ENCODE data around the gene CDK5. TPM values are rescaled to one million over a fixed set of nuclear protein-coding genes. Genes with fewer than 3 reads are reported as not detected.

Gene CDK5
- polyA plus RNA-seq, 1 donor: 12.8 TPM

GRCh38 chr7:151056666-151057505 is 811 bp downstream of the CDK5 start:
- WGBS (ENCODE audit: insufficient coverage, low lambda C conversion rate): no CpG with 5 or more reads among the region's 29 CpGs
- Histone ChIP-seq H3K4me3 (ENCODE audit: low read length) (peak overlapping the region; percentile 89), H3K36me3 (ENCODE audit: control insufficient read depth, insufficient read depth, low read length) (peaks cover 5% of the 10 kb centered on the region), H3K27me3 (ENCODE audit: control insufficient read depth, insufficient read depth, low read length) (no peaks in the 10 kb centered on the region), H3K4me1 (ENCODE audit: control insufficient read depth, insufficient read depth, low read length) (peaks cover 39% of the 10 kb centered on the region), H3K27ac (ENCODE audit: low read length) (no peak overlapping the region), H3K9me3 (ENCODE audit: control insufficient read depth, low read depth, low read length) (no peaks in the 10 kb centered on the region)
- DNase-seq: peak in 1 of 2 donors; percentile 57

DNA sequence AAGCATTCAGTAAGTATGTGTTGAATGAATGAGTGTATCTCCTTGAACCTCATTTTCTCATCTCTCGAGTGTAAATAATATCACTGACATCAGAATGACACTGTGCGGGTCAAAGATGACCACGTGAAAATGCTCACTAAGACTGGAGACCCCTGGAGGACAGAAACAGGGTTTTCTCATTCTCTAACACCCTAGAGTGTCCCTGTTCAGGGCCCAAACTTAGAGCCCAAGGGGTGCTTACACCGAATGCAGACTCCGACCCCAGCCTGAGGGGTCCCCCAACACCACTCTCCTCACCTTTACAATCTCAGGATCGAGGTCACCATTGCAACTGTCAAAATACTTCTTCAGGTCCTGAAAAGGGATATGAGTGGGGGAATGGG is 1.4 kb downstream of the CDK5 start:
- DNase-seq: no peak
- Histone ChIP-seq H3K4me1 (ENCODE audit: control insufficient read depth, insufficient read depth, low read length) (peaks cover 33% of the 10 kb centered on the region), H3K27me3 (ENCODE audit: control insufficient read depth, insufficient read depth, low read length) (no peaks in the 10 kb centered on the region), H3K27ac (ENCODE audit: low read length) (no peak overlapping the region), H3K4me3 (ENCODE audit: low read length) (no peak overlapping the region), H3K36me3 (ENCODE audit: control insufficient read depth, insufficient read depth, low read length) (peaks cover 5% of the 10 kb centered on the region), H3K9me3 (ENCODE audit: control insufficient read depth, low read depth, low read length) (no peaks in the 10 kb centered on the region)
- WGBS (ENCODE audit: insufficient coverage, low lambda C conversion rate): no CpG with 5 or more reads among the region's 6 CpGs

DNA sequence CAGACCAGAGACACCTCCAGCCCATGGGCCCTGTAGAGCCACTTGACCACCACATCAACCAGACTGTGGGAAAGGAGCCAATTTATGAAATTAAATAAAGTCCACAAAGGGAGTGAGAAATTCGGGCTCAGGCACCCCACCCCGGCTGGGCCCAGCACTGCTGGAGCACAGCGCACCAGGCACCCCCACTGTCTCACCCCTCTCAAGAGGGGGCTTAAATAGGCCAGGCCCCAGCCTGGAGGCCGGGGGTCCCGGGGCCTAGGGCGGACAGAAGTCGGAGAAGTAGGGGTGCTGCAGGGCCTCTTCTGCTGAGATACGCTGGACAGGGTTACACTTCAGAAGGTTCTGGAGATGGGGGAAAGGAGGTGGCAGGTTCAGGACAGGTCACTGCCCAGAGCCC is 3.9 kb downstream of the CDK5 start:
- DNase-seq: no peak
- Histone ChIP-seq H3K27ac (ENCODE audit: low read length) (no peak overlapping the region), H3K9me3 (ENCODE audit: control insufficient read depth, low read depth, low read length) (no peaks in the 10 kb centered on the region), H3K4me3 (ENCODE audit: low read length) (no peak overlapping the region), H3K36me3 (ENCODE audit: control insufficient read depth, insufficient read depth, low read length) (peaks cover 5% of the 10 kb centered on the region), H3K27me3 (ENCODE audit: control insufficient read depth, insufficient read depth, low read length) (peaks cover 19% of the 10 kb centered on the region), H3K4me1 (ENCODE audit: control insufficient read depth, insufficient read depth, low read length) (peaks cover 21% of the 10 kb centered on the region)
- no CpG with 5 or more reads among the region's 8 CpGs for WGBS (ENCODE audit: insufficient coverage, low lambda C conversion rate)

GRCh38 chr7:151053096-151053495 is 4.6 kb downstream of the CDK5 start:
- H3K9me3 ChIP-seq (ENCODE audit: control insufficient read depth, low read depth, low read length): no peaks in the 10 kb centered on the region
- H3K27ac ChIP-seq (ENCODE audit: low read length): no peak overlapping the region
- H3K27me3 ChIP-seq (ENCODE audit: control insufficient read depth, insufficient read depth, low read length): peaks cover 19% of the 10 kb centered on the region
- DNase-seq: no peak
- H3K4me1 ChIP-seq (ENCODE audit: control insufficient read depth, insufficient read depth, low read length): peaks cover 14% of the 10 kb centered on the region
- no peak overlapping the region for H3K4me3 ChIP-seq (ENCODE audit: low read length)
- WGBS (ENCODE audit: insufficient coverage, low lambda C conversion rate): no CpG with 5 or more reads among the region's 4 CpGs
- H3K36me3 ChIP-seq (ENCODE audit: control insufficient read depth, insufficient read depth, low read length): peaks cover 5% of the 10 kb centered on the region

GRCh38 chr7:151051108-151051507 is 6.6 kb downstream of the CDK5 start:
- H3K4me3 ChIP-seq (ENCODE audit: low read length): no peak overlapping the region
- H3K4me1 ChIP-seq (ENCODE audit: control insufficient read depth, insufficient read depth, low read length): peaks cover 3% of the 10 kb centered on the region
- DNase-seq: peak; percentile 68 to 79
- WGBS (ENCODE audit: insufficient coverage, low lambda C conversion rate): no CpG with 5 or more reads among the region's 50 CpGs
- H3K27me3 ChIP-seq (ENCODE audit: control insufficient read depth, insufficient read depth, low read length): peaks cover 19% of the 10 kb centered on the region
- H3K9me3 ChIP-seq (ENCODE audit: control insufficient read depth, low read depth, low read length): no peaks in the 10 kb centered on the region
- peaks cover 10% of the 10 kb centered on the region for H3K36me3 ChIP-seq (ENCODE audit: control insufficient read depth, insufficient read depth, low read length)
- no peak overlapping the region for H3K27ac ChIP-seq (ENCODE audit: low read length)

GRCh38 chr7:151048911-151049463 is 8.7 kb downstream of the CDK5 start:
- H3K36me3 ChIP-seq (ENCODE audit: control insufficient read depth, insufficient read depth, low read length): peaks cover 22% of the 10 kb centered on the region
- H3K4me3 ChIP-seq (ENCODE audit: low read length): no peak overlapping the region
- H3K27me3 ChIP-seq (ENCODE audit: control insufficient read depth, insufficient read depth, low read length): peaks cover 19% of the 10 kb centered on the region
- no peak overlapping the region for H3K27ac ChIP-seq (ENCODE audit: low read length)
- WGBS (ENCODE audit: insufficient coverage, low lambda C conversion rate): no CpG with 5 or more reads among the region's 38 CpGs
- peaks cover 3% of the 10 kb centered on the region for H3K4me1 ChIP-seq (ENCODE audit: control insufficient read depth, insufficient read depth, low read length)
- no peaks in the 10 kb centered on the region for H3K9me3 ChIP-seq (ENCODE audit: control insufficient read depth, low read depth, low read length)
- no peak for DNase-seq

- H3K9me3 ChIP-seq (ENCODE audit: control insufficient read depth, low read depth, low read length): no peaks in the 10 kb centered on the region
- H3K27ac ChIP-seq (ENCODE audit: low read length): no peak within 1 kb of the TSS
- no peak for DNase-seq
- peaks cover 3% of the 10 kb centered on the region for H3K4me1 ChIP-seq (ENCODE audit: control insufficient read depth, insufficient read depth, low read length)
- peaks cover 19% of the 10 kb centered on the region for H3K27me3 ChIP-seq (ENCODE audit: control insufficient read depth, insufficient read depth, low read length)
- peaks cover 23% of the 10 kb centered on the region for H3K36me3 ChIP-seq (ENCODE audit: control insufficient read depth, insufficient read depth, low read length)
- H3K4me3 ChIP-seq (ENCODE audit: low read length): no peak within 1 kb of the TSS
- WGBS (ENCODE audit: insufficient coverage, low lambda C conversion rate): no CpG with 5 or more reads among the region's 22 CpGs
Observed at GRCh38 chr7:151047976-151048815, 9.5 kb downstream of the CDK5 start, which contains the start of gene ASIC3. TSS of gene ASIC3 (plus strand) at chr7:151048531. CDS start at chr7:151048886, 355 bp downstream.

DNA sequence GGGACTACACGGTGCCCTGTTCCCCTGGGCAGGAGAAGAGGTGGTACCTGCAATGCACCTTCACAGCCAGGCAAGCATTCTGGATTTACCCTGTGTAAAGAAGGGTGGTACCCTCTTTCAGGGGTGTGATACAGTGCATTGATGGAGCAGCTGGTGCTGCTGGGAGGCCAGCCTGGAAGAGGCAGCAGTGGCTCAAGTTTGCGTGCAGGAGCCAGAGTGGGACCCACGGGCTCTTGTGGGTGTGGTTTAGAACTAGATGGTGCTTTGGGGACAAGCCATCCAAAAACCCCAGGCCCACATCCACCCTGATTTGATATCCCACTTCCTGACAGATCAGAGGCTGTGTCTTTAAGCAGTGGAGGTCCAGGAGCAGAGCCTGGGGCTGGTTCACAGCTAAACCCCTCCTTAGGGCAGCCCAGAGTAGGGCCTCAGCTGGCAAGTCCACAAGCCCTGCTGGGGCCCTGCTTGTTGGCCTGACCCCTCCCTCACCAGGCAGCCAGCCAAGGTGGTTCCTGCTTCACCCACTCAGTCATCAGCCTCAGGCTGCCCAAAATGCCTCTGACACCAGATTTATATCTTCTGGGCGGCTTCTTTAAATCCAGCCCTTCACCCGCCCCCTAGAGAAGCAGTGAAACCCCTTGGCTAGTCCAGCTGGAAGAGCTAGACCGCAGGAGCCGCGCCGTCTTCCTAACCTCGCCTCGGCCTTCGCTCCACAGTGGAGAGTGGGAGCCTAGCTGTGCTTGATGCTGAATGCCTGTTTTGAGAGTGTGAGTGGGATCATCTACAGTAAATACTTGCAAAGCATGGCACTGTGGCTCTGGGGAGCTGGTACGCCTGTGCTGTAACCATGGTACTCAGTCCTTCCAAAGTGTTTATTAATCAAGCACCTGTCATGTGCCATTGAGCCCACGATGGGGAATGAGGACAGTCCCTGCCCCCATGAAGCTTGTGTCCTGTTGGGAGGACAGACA is 10.8 kb downstream of the CDK5 start:
- Histone ChIP-seq H3K36me3 (ENCODE audit: control insufficient read depth, insufficient read depth, low read length) (peaks cover 31% of the 10 kb centered on the region), H3K4me3 (ENCODE audit: low read length) (no peak overlapping the region), H3K9me3 (ENCODE audit: control insufficient read depth, low read depth, low read length) (no peaks in the 10 kb centered on the region), H3K4me1 (ENCODE audit: control insufficient read depth, insufficient read depth, low read length) (peaks cover 3% of the 10 kb centered on the region), H3K27ac (ENCODE audit: low read length) (no peak overlapping the region), H3K27me3 (ENCODE audit: control insufficient read depth, insufficient read depth, low read length) (peaks cover 19% of the 10 kb centered on the region)
- no CpG with 5 or more reads among the region's 14 CpGs for WGBS (ENCODE audit: insufficient coverage, low lambda C conversion rate)
- no peak for DNase-seq

GRCh38 chr7:151045967-151046366 is 11.7 kb downstream of the CDK5 start:
- Histone ChIP-seq H3K27ac (ENCODE audit: low read length) (no peak overlapping the region), H3K27me3 (ENCODE audit: control insufficient read depth, insufficient read depth, low read length) (peaks cover 19% of the 10 kb centered on the region), H3K4me3 (ENCODE audit: low read length) (no peak overlapping the region), H3K9me3 (ENCODE audit: control insufficient read depth, low read depth, low read length) (no peaks in the 10 kb centered on the region), H3K4me1 (ENCODE audit: control insufficient read depth, insufficient read depth, low read length) (peaks cover 3% of the 10 kb centered on the region), H3K36me3 (ENCODE audit: control insufficient read depth, insufficient read depth, low read length) (peaks cover 33% of the 10 kb centered on the region)
- no peak for DNase-seq
- WGBS (ENCODE audit: insufficient coverage, low lambda C conversion rate): no CpG with 5 or more reads among the region's 9 CpGs

Data from large intestine (tissue), 3 donors.